ENCODE measurements around the gene ACSL3. TPM values are rescaled to one million over a fixed set of nuclear protein-coding genes. Genes with fewer than 3 reads are reported as not detected.

Gene ACSL3
- total RNA-seq, 4 donors from 2014 or later = 22.4 to 54.1 (median 42.3) TPM

GRCh38 chr2:222854773-222855700 lies 5.8 kb upstream of the ACSL3 start:
- 97 to 100% methylated on average over 1 to 11 of the region's 11 CpGs for WGBS, 2 donors (ENCODE audit: low coverage in 1 of 2)
- TF ChIP-seq, protein P1, sequence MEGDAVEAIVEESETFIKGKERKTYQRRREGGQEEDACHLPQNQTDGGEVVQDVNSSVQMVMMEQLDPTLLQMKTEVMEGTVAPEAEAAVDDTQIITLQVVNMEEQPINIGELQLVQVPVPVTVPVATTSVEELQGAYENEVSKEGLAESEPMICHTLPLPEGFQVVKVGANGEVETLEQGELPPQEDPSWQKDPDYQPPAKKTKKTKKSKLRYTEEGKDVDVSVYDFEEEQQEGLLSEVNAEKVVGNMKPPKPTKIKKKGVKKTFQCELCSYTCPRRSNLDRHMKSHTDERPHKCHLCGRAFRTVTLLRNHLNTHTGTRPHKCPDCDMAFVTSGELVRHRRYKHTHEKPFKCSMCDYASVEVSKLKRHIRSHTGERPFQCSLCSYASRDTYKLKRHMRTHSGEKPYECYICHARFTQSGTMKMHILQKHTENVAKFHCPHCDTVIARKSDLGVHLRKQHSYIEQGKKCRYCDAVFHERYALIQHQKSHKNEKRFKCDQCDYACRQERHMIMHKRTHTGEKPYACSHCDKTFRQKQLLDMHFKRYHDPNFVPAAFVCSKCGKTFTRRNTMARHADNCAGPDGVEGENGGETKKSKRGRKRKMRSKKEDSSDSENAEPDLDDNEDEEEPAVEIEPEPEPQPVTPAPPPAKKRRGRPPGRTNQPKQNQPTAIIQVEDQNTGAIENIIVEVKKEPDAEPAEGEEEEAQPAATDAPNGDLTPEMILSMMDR (IDR thresholded peaks at IDR 0.05) = no peak
- TF ChIP-seq POLR2AphosphoS5 (IDR thresholded peaks at IDR 0.05) (no peak), EP300 (IDR thresholded peaks at IDR 0.05; ENCODE audit: low read depth) (no peak), POLR2A (IDR thresholded peaks at IDR 0.05) (no peak)
- no peaks in the 10 kb centered on the region for H3K36me3 ChIP-seq
- H3K27ac ChIP-seq = no peak overlapping the region
- H3K27me3 ChIP-seq = no peaks in the 10 kb centered on the region
- H3K4me3 ChIP-seq = no peak overlapping the region
- H3K4me1 ChIP-seq = peaks cover 5 to 7% (median 6%) of the 10 kb centered on the region in 4 donors
- no peak for DNase-seq
- in situ Hi-C loops (cut with MboI; ENCODE audit: low pct_ligation_motif_present in 1 of 4, low pct_unique_long_range_greater_than_20kb in 1 of 4, low sequenced_read_pairs in 3 of 4) (no loop called here), intact Hi-C loops (cut with DNase I; ENCODE audit: low total_unique reads) (no loop called here)
- no peaks in the 10 kb centered on the region for H3K9me3 ChIP-seq

DNA sequence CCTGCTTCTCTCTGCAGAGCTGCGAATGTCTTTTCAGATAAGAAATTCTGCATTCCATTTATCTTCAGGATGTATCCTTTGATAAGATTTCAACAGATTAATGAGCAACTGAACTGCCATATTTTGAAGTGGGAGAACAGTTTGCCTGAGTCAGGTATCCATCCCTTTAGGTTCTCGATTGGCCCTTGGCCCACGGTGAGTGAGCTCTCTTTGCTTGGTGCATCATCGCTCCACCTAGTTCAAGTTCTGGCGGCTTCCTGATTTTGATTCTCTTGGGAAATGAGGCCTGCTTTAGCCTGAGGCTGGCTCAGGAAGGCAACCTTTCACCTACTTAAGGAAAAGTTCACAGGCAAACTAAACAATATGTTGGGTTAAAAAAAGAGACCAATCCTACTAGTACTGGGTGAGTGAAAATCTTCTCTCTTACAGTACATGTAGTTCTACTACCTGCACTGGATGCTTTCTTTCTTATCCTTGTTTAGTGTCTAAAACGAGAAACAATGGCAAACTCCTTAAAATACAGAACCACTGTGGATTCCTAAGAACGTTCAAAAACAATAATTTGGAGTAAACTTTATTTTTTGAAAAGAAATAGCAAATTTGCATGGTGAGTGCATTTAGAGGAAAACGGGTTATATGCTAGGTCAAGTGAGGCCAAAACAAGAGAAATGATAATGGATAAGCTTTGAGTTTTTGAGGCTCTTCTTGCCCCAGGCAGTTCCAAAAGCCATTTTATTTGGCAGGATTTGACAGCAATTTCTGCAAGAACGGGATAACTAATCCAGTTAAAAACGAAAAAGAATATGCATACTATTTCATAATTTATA lies 837 bp upstream of the ACSL3 start:
- Histone ChIP-seq H3K27ac (peak overlapping the region; percentile 94 to 99 (median 98)), H3K4me1 (peaks cover 18 to 42% (median 34%) of the 10 kb centered on the region in 4 donors), H3K4me3 (peak overlapping the region in 3 of 4 donors; percentile 65 to 89 (median 80)), H3K36me3 (no peaks in the 10 kb centered on the region), H3K27me3 (no peaks in the 10 kb centered on the region), H3K9me3 (no peaks in the 10 kb centered on the region)
- TF ChIP-seq EP300 (IDR thresholded peaks at IDR 0.05; ENCODE audit: low read depth) (no peak), POLR2AphosphoS5 (IDR thresholded peaks at IDR 0.05) (peak in 1 of 3 donors; percentile 28)
- TF ChIP-seq, protein P1 (IDR thresholded peaks at IDR 0.05) = no peak
- in situ Hi-C loops (cut with MboI; ENCODE audit: low pct_ligation_motif_present in 1 of 4, low pct_unique_long_range_greater_than_20kb in 1 of 4, low sequenced_read_pairs in 3 of 4) (no loop called here), intact Hi-C loops (cut with DNase I; ENCODE audit: low total_unique reads) (loop anchor here (5.0 kb wide), 2 partner anchors 42 to 153 kb away; no protein-coding TSS in a partner anchor)
- peak; percentile 66 for DNase-seq
- 25 to 26% methylated on average over 7 to 10 of the region's 10 CpGs for WGBS, 2 donors (ENCODE audit: low coverage in 1 of 2)

DNA sequence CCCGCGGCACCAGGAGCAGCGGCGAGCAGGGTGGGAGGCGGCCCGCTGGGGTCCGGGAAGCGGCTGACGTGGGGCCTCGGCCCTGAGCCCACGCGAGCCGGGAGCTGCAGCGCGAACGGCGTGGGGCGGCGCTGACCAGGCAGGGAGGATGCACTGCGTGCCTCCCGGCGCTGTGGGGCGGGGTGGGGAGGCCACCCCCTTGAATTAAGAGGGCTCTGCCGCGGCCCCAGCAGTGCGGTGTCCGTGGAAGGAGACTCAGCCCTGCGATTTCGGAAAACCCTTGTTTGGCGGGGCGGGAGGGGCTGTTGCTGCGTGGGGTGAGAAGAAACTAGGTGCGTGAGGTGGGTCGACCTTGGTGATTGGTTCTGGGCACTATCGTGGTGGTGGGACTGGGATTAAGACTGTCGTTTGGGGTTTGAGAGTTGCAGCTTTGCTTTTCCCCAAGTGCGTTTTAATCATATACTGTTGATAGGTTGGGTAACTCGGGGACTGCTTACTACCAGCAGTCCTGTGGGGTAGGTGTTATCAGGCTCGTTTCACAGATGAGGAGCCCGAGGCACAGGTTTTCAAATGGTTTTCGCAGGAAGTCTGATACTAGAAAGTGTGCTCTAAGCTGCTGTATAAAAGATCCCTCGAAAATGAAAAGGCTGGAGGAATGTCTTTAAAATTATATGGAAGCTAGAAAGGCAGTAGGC lies 722 bp downstream of the ACSL3 start:
- no peak for TF ChIP-seq EP300 (IDR thresholded peaks at IDR 0.05; ENCODE audit: low read depth)
- TF ChIP-seq, protein P1 (IDR thresholded peaks at IDR 0.05) = no peak
- no peak for TF ChIP-seq POLR2A (IDR thresholded peaks at IDR 0.05)
- TF ChIP-seq POLR2AphosphoS5 (IDR thresholded peaks at IDR 0.05) = no peak
- intact Hi-C loops (cut with DNase I; ENCODE audit: low total_unique reads) (loop anchor here (5.0 kb wide), 2 partner anchors 41 to 154 kb away; no protein-coding TSS in a partner anchor), in situ Hi-C loops (cut with MboI; ENCODE audit: low pct_ligation_motif_present in 1 of 4, low pct_unique_long_range_greater_than_20kb in 1 of 4, low sequenced_read_pairs in 3 of 4) (no loop called here)
- Histone ChIP-seq H3K27me3 (no peaks in the 10 kb centered on the region), H3K9me3 (no peaks in the 10 kb centered on the region), H3K4me3 (peak overlapping the region; percentile 65 to 93 (median 84)), H3K4me1 (peaks cover 18 to 54% (median 44%) of the 10 kb centered on the region in 4 donors), H3K27ac (peak overlapping the region; percentile 94 to 99 (median 98)), H3K36me3 (no peaks in the 10 kb centered on the region)
- peak; percentile 43 for DNase-seq
- WGBS, 2 donors (ENCODE audit: low coverage in 1 of 2) = 0 to 1% methylated on average over 1 to 19 of the region's 42 CpGs

Data from transverse colon (tissue), 4 donors.